Mammary epithelial cell (primary cell): ENCODE data around the gene USP14.

Experiments used
- EZH2 ChIP-seq: IDR thresholded peaks from 2 replicates; pipeline ENCODE4 v1.6.1; 2012; ENCODE audit warnings: low read length, inconsistent platforms, borderline replicate concordance
- TF ChIP-seq, protein P1 (sequence below), 2 donors: IDR thresholded peaks in 1 of 2; conservative IDR thresholded peaks in 1 of 2; 2 replicates each; pipeline ENCODE4 v1.5.1; 2011 to 2012; ENCODE audit warnings: inconsistent platforms in 2 of 2, low read length in 2 of 2, mild to moderate bottlenecking in 2 of 2, control low read depth in 1 of 2, low read depth in 1 of 2; ENCODE audit not compliant: insufficient read depth in 1 of 2; ENCODE audit errors: extremely low read depth in 1 of 2

DNA sequence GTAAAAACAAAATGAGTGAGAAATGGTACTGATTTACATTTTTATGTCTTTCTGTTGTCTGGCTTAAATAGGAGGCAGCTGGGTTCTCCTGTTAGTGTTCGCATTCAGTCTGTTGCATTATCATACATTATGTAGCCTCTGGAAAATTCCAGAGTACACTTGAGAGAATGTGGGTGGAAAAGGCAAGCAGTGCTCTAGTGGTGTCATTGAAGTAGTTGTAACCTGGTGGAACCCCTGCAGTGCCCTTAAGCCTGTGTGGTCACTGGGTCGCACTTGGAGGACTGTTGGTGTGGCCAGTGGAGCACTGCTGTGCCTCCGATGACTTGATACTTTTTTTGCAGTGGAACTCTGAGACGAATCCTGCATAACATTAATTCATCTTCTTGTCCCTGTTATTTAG, 52.4 kb downstream of the USP14 start:
- TF ChIP-seq, protein P1, sequence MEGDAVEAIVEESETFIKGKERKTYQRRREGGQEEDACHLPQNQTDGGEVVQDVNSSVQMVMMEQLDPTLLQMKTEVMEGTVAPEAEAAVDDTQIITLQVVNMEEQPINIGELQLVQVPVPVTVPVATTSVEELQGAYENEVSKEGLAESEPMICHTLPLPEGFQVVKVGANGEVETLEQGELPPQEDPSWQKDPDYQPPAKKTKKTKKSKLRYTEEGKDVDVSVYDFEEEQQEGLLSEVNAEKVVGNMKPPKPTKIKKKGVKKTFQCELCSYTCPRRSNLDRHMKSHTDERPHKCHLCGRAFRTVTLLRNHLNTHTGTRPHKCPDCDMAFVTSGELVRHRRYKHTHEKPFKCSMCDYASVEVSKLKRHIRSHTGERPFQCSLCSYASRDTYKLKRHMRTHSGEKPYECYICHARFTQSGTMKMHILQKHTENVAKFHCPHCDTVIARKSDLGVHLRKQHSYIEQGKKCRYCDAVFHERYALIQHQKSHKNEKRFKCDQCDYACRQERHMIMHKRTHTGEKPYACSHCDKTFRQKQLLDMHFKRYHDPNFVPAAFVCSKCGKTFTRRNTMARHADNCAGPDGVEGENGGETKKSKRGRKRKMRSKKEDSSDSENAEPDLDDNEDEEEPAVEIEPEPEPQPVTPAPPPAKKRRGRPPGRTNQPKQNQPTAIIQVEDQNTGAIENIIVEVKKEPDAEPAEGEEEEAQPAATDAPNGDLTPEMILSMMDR (conservative IDR thresholded peaks at IDR 0.05 in 1 of 2, IDR thresholded peaks at IDR 0.05 in 1 of 2; ENCODE audit: extremely low read depth in 1 of 2, insufficient read depth in 1 of 2, low read depth in 1 of 2, low read length in 2 of 2) = no peak
- no peak for TF ChIP-seq EZH2
